Measurements from ENCODE around the gene STK39. TPM values are rescaled to one million over a fixed set of nuclear protein-coding genes. Genes with fewer than 3 reads are reported as not detected.

STK39 gene
- total and polyA plus RNA-seq, 2 donors (not counting 1 experiment from before 2014, with no cell fraction given): 2.3 to 14.6 TPM

- POLR2A ChIA-PET: no interaction called here
Measured at GRCh38 chr2:168146892-168147810, 100.2 kb downstream of the STK39 start.

More at GRCh38 chr2:168146892-168147810, 100.2 kb downstream of the STK39 start:
- no peaks in the 10 kb centered on the region for H3K9me3 ChIP-seq (ENCODE audit: control extremely low read depth in 1 of 3, control insufficient read depth in 2 of 3, insufficient read depth in 1 of 3, low read length in 2 of 3)
- Mint-ChIP-seq H3K27ac (no peak overlapping the region), H3K4me1 (no peaks in the 10 kb centered on the region), H3K4me3 (no peak overlapping the region), H3K27me3 (no peaks in the 10 kb centered on the region), H3K9me3 (ENCODE audit: insufficient read depth) (no peaks in the 10 kb centered on the region)
- no peaks in the 10 kb centered on the region for H3K79me2 ChIP-seq (ENCODE audit: control insufficient read depth, insufficient read depth, low read length)
- H3K9ac ChIP-seq (ENCODE audit: low read length): no peak overlapping the region
- ATAC-seq (ENCODE audit: low read depth) (no peak), DNase-seq (no peak)
- H3K4me3 ChIP-seq (ENCODE audit: control extremely low read depth in 1 of 5, extremely low read depth in 1 of 5, insufficient read depth in 1 of 5, low read depth in 2 of 5, low read length in 4 of 5): no peak overlapping the region
- CTCF ChIA-PET: interaction anchor here (1.7 kb wide), 1 partner anchor 28 kb away, joined by 8 read pairs; no protein-coding TSS in a partner anchor
- no peak overlapping the region for H3K4me2 ChIP-seq (replicated peaks; ENCODE audit: low read depth, low read length, poor library complexity, severe bottlenecking)
- H2AFZ ChIP-seq (ENCODE audit: insufficient read depth, low read depth, low read length, poor library complexity, severe bottlenecking): no peak overlapping the region
- H3K27ac ChIP-seq (ENCODE audit: low read length in 2 of 2): no peak overlapping the region
- no peaks in the 10 kb centered on the region for H4K20me1 ChIP-seq (ENCODE audit: control insufficient read depth, insufficient read depth, low read length, poor library complexity, severe bottlenecking)
- H3K36me3 ChIP-seq (replicated peaks in 1 of 2; ENCODE audit: control extremely low read depth in 1 of 2, control insufficient read depth in 1 of 2, extremely low read depth in 1 of 2, insufficient read depth in 2 of 2, low read length in 1 of 2): peaks cover 0 to 2% of the 10 kb centered on the region in 2 experiments
- intact Hi-C loops (cut with micrococcal nuclease): no loop called here
- WGBS (ENCODE audit: insufficient coverage): 100% methylated on average over 2 of the region's 9 CpGs
- H3K4me1 ChIP-seq (ENCODE audit: control insufficient read depth in 2 of 2, insufficient read depth in 2 of 2, low read length in 2 of 2): no peaks in the 10 kb centered on the region
- no peaks in the 10 kb centered on the region for H3K27me3 ChIP-seq (replicated peaks in 1 of 4; ENCODE audit: control extremely low read depth in 1 of 4, control insufficient read depth in 3 of 4, insufficient read depth in 4 of 4, low read length in 3 of 4)
- TF ChIP-seq CTCF (IDR thresholded peaks at IDR 0.05) (no peak), EZH2 (IDR thresholded peaks at IDR 0.05; ENCODE audit: borderline replicate concordance, insufficient read depth, low read depth, low read length, poor library complexity, severe bottlenecking) (no peak)

All from B cell (primary cell).